OCI-LY3 (cell line): ENCODE results near the gene SLC25A2.

Experiments used
- CTCF ChIP-seq: fragments of 200-600, 300-600 bp; sonication (generic); IDR thresholded peaks from 2 replicates; pipeline ENCODE4 v1.5.1; 2014; ENCODE audit warnings: antibody characterized with exemption, low read length, low read depth
- EZH2phosphoT487 ChIP-seq: fragments of 200-600 bp; shearing (Covaris generic); IDR thresholded peaks from 2 replicates; pipeline ENCODE4 v1.6.1; 2018; ENCODE audit warnings: antibody characterized with exemption, mixed run types, low read depth

GRCh38 chr5:141343242-141343952, 39.5 kb upstream of the SLC25A2 start, which contains the start of gene PCDHGA3:
- no peak for TF ChIP-seq CTCF
- TF ChIP-seq EZH2phosphoT487 = no peak
